GM18951 (cell line): ENCODE results near the gene GPX5.

ENCODE experiments used
- POLR2A ChIP-seq: IDR thresholded peaks from 4 replicates; pipeline ENCODE4 v1.6.1; 2011; ENCODE audit warnings: mild to moderate bottlenecking; ENCODE audit not compliant: insufficient read length, insufficient read depth; ENCODE audit errors: extremely low read depth
- in situ Hi-C: fragments of 300-500 bp; cut with MboI; formaldehyde crosslinking; loops from one replicate; pipeline ENCODE4 v1.12.0; 2022; ENCODE audit warnings: low sequenced_read_pairs, mixed read lengths, inconsistent platforms; ENCODE audit not compliant: unreplicated experiment

GPX5 gene

GRCh38 chr6:28531479-28532128 is 5.9 kb downstream of the GPX5 start:
- in situ Hi-C loops: no loop called here
- no peak for TF ChIP-seq POLR2A

- TF ChIP-seq POLR2A: no peak
- in situ Hi-C loops: no loop called here
These were observed 8.6 kb downstream of the GPX5 start for GRCh38 chr6:28534306-28534705.

- TF ChIP-seq POLR2A: no peak
- in situ Hi-C loops: no loop called here
These were observed 9.2 kb downstream of the GPX5 start for GRCh38 chr6:28534875-28535274.

GRCh38 chr6:28537065-28537464 is 11.4 kb downstream of the GPX5 start:
- TF ChIP-seq POLR2A: no peak
- in situ Hi-C loops: no loop called here

GRCh38 chr6:28537509-28538140 is 11.9 kb downstream of the GPX5 start:
- in situ Hi-C loops: no loop called here
- no peak for TF ChIP-seq POLR2A

- no peak for TF ChIP-seq POLR2A
- in situ Hi-C loops: loop anchor here (10.0 kb wide), 1 partner anchor 113 kb away; no protein-coding TSS in a partner anchor
These were observed 16.3 kb downstream of the GPX5 start for GRCh38 chr6:28541996-28542395.

- TF ChIP-seq POLR2A: no peak
- in situ Hi-C loops: loop anchor here (10.0 kb wide), 1 partner anchor 112 kb away; no protein-coding TSS in a partner anchor
These were observed 17.0 kb downstream of the GPX5 start for GRCh38 chr6:28542440-28543296.

- no peak for TF ChIP-seq POLR2A
- in situ Hi-C loops: loop anchor here (10.0 kb wide), 1 partner anchor 111 kb away; no protein-coding TSS in a partner anchor
These were observed 18.2 kb downstream of the GPX5 start for GRCh38 chr6:28543651-28544610.

GRCh38 chr6:28545955-28546354 is 20.3 kb downstream of the GPX5 start:
- no peak for TF ChIP-seq POLR2A
- in situ Hi-C loops: loop anchor here (10.0 kb wide), 1 partner anchor 109 kb away; no protein-coding TSS in a partner anchor

- in situ Hi-C loops: loop anchor here (10.0 kb wide), 1 partner anchor 108 kb away; no protein-coding TSS in a partner anchor
These were observed 21.3 kb downstream of the GPX5 start for GRCh38 chr6:28547003-28547402.

- no peak for TF ChIP-seq POLR2A
- in situ Hi-C loops: no loop called here
These were observed 26.4 kb downstream of the GPX5 start for GRCh38 chr6:28551891-28552666.

- in situ Hi-C loops: no loop called here
- no peak for TF ChIP-seq POLR2A
These were observed 27.8 kb downstream of the GPX5 start for GRCh38 chr6:28553384-28553985.
